ENCODE data around the gene DYNC2I2. TPM values are rescaled to one million over a fixed set of nuclear protein-coding genes. Genes with fewer than 3 reads are reported as not detected.

DYNC2I2 gene
- total and polyA plus RNA-seq, 2 donors from 2014 or later: 76.6 to 98.6 TPM

- DNase-seq: no peak
- intact Hi-C loops (cut with DNase I): no loop called here
- TF ChIP-seq CTCF (IDR thresholded peaks at IDR 0.05; ENCODE audit: borderline replicate concordance, extremely low read depth, insufficient read depth): no peak
- no peaks in the 10 kb centered on the region for H3K4me1 ChIP-seq (ENCODE audit: control insufficient read depth in 2 of 3, insufficient read depth in 2 of 3, low read depth in 1 of 3, low read length in 3 of 3)
- peaks cover 23 to 84% (median 70%) of the 10 kb centered on the region in 3 donors for H3K36me3 ChIP-seq (ENCODE audit: control insufficient read depth in 2 of 3, insufficient read depth in 3 of 3, low read length in 3 of 3)
- H3K27me3 ChIP-seq (ENCODE audit: control insufficient read depth, insufficient read depth, low read length): no peaks in the 10 kb centered on the region
- no peak for FAIRE-seq
- no peak overlapping the region for H3K4me3 ChIP-seq (ENCODE audit: low read length in 3 of 3)
- H3K9ac ChIP-seq (ENCODE audit: low read length in 3 of 3): no peak overlapping the region
- H3K27ac ChIP-seq (ENCODE audit: low read depth in 2 of 2, low read length in 2 of 2): no peak overlapping the region
- no peaks in the 10 kb centered on the region for H3K9me3 ChIP-seq (ENCODE audit: control insufficient read depth in 2 of 3, insufficient read depth in 1 of 3, low read length in 3 of 3)
Measured at GRCh38 chr9:128614728-128615127, 41.9 kb downstream of the DYNC2I2 start.

GRCh38 chr9:128611600-128612394 is 44.9 kb downstream of the DYNC2I2 start:
- H3K4me3 ChIP-seq (ENCODE audit: low read length in 3 of 3): no peak overlapping the region
- H3K27ac ChIP-seq (ENCODE audit: low read depth in 2 of 2, low read length in 2 of 2): no peak overlapping the region
- intact Hi-C loops (cut with DNase I): no loop called here
- FAIRE-seq: no peak
- no peaks in the 10 kb centered on the region for H3K27me3 ChIP-seq (ENCODE audit: control insufficient read depth, insufficient read depth, low read length)
- no peak overlapping the region for H3K9ac ChIP-seq (ENCODE audit: low read length in 3 of 3)
- no peaks in the 10 kb centered on the region for H3K9me3 ChIP-seq (ENCODE audit: control insufficient read depth in 2 of 3, insufficient read depth in 1 of 3, low read length in 3 of 3)
- no peaks in the 10 kb centered on the region for H3K4me1 ChIP-seq (ENCODE audit: control insufficient read depth in 2 of 3, insufficient read depth in 2 of 3, low read depth in 1 of 3, low read length in 3 of 3)
- no peak for DNase-seq
- no peak for TF ChIP-seq CTCF (IDR thresholded peaks at IDR 0.05; ENCODE audit: borderline replicate concordance, extremely low read depth, insufficient read depth)
- H3K36me3 ChIP-seq (ENCODE audit: control insufficient read depth in 2 of 3, insufficient read depth in 3 of 3, low read length in 3 of 3): peaks cover 23 to 90% (median 76%) of the 10 kb centered on the region in 3 donors

GRCh38 chr9:128610897-128611296 is 45.8 kb downstream of the DYNC2I2 start:
- Histone ChIP-seq H3K9ac (ENCODE audit: low read length in 3 of 3) (no peak overlapping the region), H3K4me3 (ENCODE audit: low read length in 3 of 3) (no peak overlapping the region), H3K4me1 (ENCODE audit: control insufficient read depth in 2 of 3, insufficient read depth in 2 of 3, low read depth in 1 of 3, low read length in 3 of 3) (no peaks in the 10 kb centered on the region), H3K27ac (ENCODE audit: low read depth in 2 of 2, low read length in 2 of 2) (no peak overlapping the region), H3K27me3 (ENCODE audit: control insufficient read depth, insufficient read depth, low read length) (no peaks in the 10 kb centered on the region), H3K9me3 (ENCODE audit: control insufficient read depth in 2 of 3, insufficient read depth in 1 of 3, low read length in 3 of 3) (no peaks in the 10 kb centered on the region), H3K36me3 (ENCODE audit: control insufficient read depth in 2 of 3, insufficient read depth in 3 of 3, low read length in 3 of 3) (peaks cover 23 to 87% (median 76%) of the 10 kb centered on the region in 3 donors)
- no peak for TF ChIP-seq CTCF (IDR thresholded peaks at IDR 0.05; ENCODE audit: borderline replicate concordance, extremely low read depth, insufficient read depth)
- intact Hi-C loops (cut with DNase I): no loop called here
- no peak for DNase-seq
- FAIRE-seq: no peak
